Dermis blood vessel endothelial cell (primary cell): ENCODE results near the gene LRRC75B. TPM values are rescaled to one million over a fixed set of nuclear protein-coding genes. Genes with fewer than 3 reads are reported as not detected.
"Not testable (repeated sequence)": the region's sequence is repeated elsewhere in the genome, so short reads cannot be mapped to it uniquely, and the experiment has no call there.

ENCODE experiments used
- DNase-seq: peaks from one replicate; pipeline ENCODE4 v3.0.0; 2010
- total RNA-seq: library from RNA; depleted of rRNA; stranded (reverse); fragments of >200 nt; gene quantifications from 2 replicates; pipeline ENCODE4 v1.2.3, GENCODE V29; 2014

Gene LRRC75B
- total RNA-seq, 1 donor from 2014 or later: 6.3 TPM

DNA sequence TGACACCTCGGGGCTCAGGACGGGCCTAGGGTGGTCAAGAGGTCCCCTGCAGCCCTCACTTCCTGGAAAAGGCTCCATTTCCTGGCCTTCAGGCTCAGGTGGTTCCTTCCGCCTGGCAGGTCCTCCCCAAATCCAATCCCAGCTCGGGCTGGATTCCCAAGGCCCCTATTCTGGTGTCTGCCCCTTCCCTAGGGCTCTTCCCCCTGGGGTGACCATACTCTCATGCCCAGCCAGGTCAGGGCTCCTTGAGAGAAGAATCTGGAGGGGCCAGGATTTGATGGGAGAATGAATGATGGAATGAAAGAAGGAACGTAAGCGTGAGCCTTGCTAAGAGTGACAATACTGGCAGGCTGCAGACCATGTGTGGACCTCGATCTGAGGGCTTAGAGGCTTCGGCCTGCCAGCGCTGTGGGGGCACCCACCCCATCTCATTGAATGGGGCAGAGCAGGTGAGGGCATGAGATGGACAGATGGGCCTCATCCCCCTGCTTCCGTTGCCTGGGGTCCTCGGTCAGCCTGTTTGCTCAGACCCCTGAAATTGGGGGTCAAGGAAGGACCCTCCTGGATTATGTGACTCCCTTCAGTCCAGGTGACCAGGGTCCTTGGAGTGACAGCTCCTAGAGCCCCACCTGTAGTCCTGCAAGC is 9.4 kb upstream of the LRRC75B start:
- not testable (repeated sequence) for DNase-seq

- no peak for DNase-seq
These were observed 8.6 kb upstream of the LRRC75B start for GRCh38 chr22:24601217-24602104.

GRCh38 chr22:24599958-24600715 is 7.3 kb upstream of the LRRC75B start:
- not testable (repeated sequence) for DNase-seq

DNA sequence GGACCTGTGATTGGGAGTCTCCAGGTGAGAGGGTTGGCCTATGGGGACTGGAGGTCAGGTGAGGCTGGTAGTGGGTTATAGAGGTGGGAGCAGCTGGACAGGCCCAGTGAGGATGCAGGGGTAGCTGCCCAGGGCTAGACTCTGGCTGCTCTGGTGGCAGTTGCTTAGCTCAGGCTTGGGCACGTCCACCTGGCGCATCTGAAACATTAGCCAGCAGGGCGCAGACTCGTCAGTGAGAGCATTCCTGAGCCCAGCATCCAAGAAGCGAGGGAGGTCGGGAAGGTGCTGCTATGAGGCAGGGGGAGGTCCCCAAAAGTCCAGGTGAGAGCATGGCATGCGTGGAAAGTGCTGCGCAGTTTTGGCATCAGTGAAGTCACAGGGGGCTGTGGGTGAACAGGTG is 6.6 kb upstream of the LRRC75B start:
- no peak for DNase-seq

DNA sequence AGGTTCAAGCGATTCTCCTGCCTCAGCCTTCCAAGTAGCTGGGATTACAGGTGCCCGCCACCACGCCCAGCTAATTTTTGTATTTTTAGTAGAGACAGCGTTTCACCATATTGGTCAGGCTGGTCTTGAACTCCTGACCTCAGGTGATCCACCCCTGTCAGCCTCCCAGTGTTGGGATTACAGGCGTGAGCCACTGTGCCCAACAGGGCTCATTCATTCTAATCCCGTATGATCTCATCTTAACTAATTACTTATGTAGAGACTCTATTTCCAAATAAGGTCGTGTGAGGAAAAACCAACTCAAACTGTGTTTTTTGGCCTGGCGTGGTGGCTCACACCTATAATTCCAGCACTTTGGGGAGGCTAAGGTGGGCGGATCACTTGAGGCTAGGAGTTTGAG is 4.2 kb upstream of the LRRC75B start:
- DNase-seq: not testable (repeated sequence)

DNA sequence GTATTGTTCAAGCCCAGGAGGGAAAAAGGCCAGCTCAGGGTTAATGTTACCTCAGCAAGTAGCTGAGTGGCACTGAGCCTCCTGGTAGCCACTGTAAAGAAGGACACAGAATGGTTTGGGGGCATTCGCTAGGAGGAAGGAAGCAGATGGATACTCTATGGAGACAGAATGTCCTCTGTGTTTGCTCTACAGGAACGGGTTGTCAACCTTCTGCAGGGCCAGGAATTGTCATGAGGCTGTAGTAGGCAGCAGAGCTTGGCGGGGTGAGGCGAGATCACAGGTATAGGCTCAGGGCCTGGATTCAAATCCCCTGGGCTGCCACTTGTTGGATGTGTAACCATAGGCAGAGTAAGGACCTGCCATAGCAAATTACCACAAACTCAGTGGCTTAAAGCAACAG is 3.0 kb upstream of the LRRC75B start:
- no peak for DNase-seq

DNA sequence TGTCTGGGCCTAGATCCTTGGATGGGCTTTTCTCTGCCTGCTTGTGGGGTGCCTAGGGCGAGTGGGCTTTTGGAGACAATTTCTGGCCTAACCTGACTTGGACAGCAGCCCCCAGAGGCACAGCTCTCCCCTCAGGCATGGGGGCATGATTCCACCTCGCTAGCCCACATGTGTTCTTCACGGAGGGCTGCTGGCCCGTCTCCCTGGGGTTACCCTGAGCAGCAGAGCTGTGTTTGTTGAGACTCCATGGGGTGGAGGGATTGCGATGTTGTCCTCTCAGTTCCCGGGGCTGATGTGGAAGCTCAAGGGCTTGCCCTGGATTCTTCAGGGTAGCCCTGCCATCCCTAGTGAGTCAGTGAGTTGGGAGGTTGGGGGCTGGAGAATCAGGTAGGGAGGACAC is 2.4 kb upstream of the LRRC75B start:
- DNase-seq: no peak

- DNase-seq: no peak
These were observed 1.8 kb upstream of the LRRC75B start for GRCh38 chr22:24594569-24595120.

- no peak for DNase-seq
These were observed 1.1 kb upstream of the LRRC75B start for GRCh38 chr22:24593836-24594568.

- DNase-seq: not testable (repeated sequence)
These were observed 624 bp upstream of the LRRC75B start for GRCh38 chr22:24593559-24593835.

GRCh38 chr22:24592058-24592850 is 619 bp downstream of the LRRC75B start:
- DNase-seq: no peak

DNA sequence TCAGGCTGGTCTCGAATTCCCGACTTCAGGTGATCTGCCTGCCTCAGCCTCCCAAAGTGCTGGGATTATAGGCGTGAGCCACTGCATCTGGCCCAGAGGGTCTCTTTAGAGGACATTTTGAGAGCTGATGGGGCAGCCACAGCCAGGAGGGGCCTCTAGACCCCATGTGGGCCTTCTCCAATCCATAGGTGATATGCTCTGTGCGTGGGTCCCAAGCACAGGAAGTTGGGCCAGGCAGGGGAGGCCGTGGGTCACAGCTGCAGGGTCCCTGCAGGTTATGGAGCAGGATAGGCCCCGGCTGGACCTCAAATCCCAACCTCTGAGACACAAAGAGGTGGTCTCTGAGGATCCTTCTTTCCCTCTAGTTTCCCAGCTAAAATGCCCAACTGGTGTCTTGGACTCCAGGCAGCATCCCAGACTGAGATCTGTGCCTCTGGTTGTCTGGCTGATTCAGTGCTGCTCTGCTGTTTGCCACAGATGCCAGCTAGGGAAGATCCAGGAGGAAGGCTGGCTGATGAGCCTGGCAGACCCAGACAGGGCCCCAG is 1.5 kb downstream of the LRRC75B start:
- no peak for DNase-seq

DNA sequence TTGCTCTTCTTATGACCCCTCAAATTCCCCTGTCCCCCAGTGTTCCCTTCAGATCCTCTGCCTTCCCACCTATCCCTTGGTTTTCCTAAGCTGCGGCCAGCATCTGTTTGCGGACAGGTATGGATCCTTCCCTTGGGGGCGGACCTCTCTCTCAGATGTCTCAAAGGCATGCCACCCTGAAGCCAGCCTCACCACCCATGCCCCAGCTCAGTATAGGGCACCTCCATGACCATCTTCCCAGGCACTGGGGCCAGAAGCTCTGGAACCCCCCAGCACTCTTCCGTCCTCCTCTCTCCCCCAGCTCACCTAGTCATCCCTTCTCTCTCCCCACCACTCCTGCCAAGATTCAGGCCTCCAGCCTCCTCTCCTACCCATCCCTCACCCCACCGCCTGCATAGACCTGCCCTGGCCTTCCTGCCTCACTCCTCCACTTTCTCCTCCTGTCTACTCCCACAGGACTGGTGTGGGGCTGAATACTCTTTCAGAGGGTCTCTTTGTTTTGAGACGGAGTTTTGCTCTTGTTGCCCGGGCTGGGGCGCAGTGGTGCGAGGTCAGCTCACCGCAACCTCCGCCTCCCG is 2.2 kb downstream of the LRRC75B start:
- DNase-seq: no peak

DNA sequence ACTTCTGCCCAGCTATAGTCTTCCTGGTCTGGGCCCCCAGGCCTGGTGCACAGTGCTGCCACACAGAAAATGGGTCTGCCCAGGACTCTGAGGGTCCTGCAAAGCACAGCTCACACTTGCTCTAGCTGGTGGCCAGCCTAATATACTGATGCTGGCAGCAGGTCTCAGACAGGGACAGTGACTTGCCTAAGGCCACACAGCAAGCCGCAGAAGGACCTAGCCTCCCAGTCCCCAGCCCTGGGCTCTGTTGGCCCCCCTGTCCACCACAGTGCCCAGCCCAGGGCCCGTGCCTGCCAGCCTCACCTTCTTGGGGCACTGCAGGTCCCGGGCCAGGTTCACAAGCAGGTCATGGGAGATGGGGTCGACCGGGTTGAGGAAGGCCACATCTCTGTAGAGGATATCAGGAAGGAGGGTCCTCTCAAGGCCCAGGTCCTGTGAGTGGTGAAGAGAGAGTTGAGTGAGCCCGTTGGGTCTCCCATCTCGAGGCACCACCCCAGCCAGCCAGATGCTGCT is 3.3 kb downstream of the LRRC75B start:
- DNase-seq: no peak

DNA sequence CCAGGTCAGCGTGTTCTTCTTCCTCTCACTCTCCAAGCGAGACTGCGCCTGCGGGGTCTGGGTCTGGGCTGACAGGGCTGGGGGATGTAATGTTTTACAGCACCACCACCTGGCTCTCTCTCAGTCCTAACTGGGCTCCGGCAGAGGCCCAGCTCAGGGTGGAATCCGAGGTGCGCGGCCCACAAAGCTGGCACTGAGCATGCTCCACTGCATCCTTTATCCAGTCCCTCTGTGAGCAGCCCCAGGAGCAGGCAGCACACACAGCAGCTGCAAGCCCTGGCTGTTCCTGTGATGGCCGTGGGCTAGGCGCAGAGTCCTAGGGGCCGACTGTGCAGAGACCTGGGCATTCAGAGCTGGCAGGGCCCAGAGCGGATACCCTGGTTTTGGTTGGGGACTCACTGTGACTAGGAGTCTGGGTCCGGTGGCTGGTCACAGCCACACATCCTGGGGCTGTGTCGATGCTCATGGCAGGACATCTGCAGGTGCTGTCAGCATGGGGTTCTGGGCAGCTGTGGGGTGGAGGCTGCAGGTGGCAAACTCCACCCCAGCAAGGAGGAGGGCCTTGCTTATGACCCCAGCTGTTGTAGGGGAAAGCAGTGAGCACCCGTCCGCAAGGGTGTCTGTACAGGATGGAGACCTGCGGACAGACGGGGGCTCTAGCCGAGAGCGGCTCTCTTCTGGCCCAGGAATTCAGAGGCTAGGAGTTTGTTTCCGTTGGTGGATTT is 4.0 kb downstream of the LRRC75B start:
- no peak for DNase-seq

DNA sequence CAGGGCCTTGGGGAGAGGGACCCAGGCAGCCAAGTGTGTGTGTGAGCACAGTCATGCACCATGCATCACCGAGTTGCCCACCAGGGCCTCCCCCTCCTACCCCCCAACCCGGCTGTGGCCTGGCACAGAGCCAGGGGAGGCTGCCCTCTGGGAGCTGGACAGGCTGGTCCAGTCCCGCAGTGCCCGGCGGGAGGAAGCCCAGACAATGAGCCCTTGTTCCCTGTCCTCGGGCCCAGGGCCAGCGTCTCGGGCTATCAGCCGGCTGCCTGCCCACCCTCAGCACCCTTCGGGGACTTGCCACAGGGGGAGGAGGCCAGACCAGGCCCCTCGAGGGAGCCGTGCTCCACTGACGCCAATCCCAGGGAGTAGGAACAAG is 4.5 kb downstream of the LRRC75B start:
- DNase-seq: no peak

DNA sequence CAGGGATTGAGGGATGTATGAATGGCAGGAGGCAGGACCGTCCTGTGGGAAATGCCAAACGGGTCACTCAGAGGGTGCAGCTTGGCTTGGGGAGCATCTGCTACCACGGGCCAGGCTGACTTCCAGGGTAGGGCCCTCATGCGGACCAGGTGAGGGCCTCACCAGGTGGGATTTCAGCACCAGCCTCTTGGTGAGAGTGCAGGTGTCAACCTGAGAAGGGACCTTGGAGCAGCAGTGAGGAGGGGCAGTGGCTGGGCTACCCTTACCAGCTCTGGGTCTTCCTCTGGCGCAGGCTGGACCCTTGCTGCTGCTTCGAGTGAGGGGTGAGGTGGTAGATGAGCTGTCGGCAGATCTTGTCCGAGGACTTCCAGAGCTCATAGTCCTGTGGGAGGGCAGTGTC is 4.9 kb downstream of the LRRC75B start:
- no peak for DNase-seq

DNA sequence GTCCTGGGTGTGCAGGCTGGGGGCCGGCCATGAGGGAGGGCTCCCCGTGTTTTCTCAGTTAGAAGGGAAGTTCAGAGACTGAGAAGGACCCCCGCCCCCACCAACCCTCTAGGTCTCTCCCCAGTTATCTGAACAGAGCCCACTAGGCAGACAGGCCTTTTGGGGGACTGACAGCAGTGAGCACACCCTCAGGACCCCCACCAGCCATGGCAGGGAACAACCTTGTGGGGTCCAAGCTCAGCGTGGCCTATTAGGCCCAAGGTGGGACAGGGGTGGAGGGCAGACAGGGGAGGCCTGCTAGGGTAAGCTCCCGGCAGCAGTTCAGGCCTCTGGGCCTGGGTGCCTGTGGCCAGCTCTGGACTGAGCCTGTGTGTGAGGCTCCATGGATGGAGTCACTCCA is 5.6 kb downstream of the LRRC75B start:
- no peak for DNase-seq

- DNase-seq: no peak
These were observed 6.8 kb downstream of the LRRC75B start for GRCh38 chr22:24585927-24586546.

GRCh38 chr22:24585461-24585860 is 7.4 kb downstream of the LRRC75B start:
- DNase-seq: no peak
